Measurements from ENCODE around the gene LRRC58.

GRCh38 chr3:120324190-120324589 lies 25.0 kb downstream of the LRRC58 start:
- TF ChIP-seq CTCF (IDR thresholded peaks at IDR 0.05) (no peak), POLR2A (IDR thresholded peaks at IDR 0.05) (no peak), POLR2AphosphoS5 (IDR thresholded peaks at IDR 0.05) (no peak), EP300 (IDR thresholded peaks at IDR 0.05) (no peak)

Data from upper lobe of left lung (tissue), 4 donors.